Type B pancreatic cell (in vitro differentiated cells): ENCODE results near the gene BTN3A1. TPM values are rescaled to one million over a fixed set of nuclear protein-coding genes. Genes with fewer than 3 reads are reported as not detected.

Experiments used
- DNase-seq: peaks from one replicate; pipeline ENCODE4 v3.0.0; 2021; ENCODE audit warnings: mixed read lengths; ENCODE audit not compliant: unreplicated experiment; ENCODE audit errors: extremely low spot score
- H3K27ac Mint-ChIP-seq: 2 replicates; pipeline ENCODE4 v1.8.0; 2021; ENCODE audit warnings: mild to moderate bottlenecking, mixed read lengths
- H3K27me3 Mint-ChIP-seq: 2 replicates; pipeline ENCODE4 v1.8.0; 2021; ENCODE audit warnings: mixed read lengths
- H3K36me3 Mint-ChIP-seq: 2 replicates; pipeline ENCODE4 v1.8.0; 2021; ENCODE audit warnings: mixed read lengths
- H3K4me1 Mint-ChIP-seq: one replicate; pipeline ENCODE4 v1.8.0; 2021; ENCODE audit warnings: mixed read lengths; ENCODE audit not compliant: unreplicated experiment
- H3K4me3 Mint-ChIP-seq: 2 replicates; pipeline ENCODE4 v1.8.0; 2021; ENCODE audit warnings: mild to moderate bottlenecking, mixed read lengths
- H3K9me3 Mint-ChIP-seq: 2 replicates; pipeline ENCODE4 v1.8.0; 2021; ENCODE audit warnings: mixed read lengths
- CTCF ChIP-seq: fragments of 200-600 bp; sonication (generic); conservative IDR thresholded peaks from 2 replicates; pipeline ENCODE4 v1.5.0; 2021; ENCODE audit warnings: antibody characterized with exemption, mild to moderate bottlenecking
- total RNA-seq: library from RNA; stranded (reverse); gene quantifications from 2 replicates; pipeline ENCODE4 v1.2.1, GENCODE V29; 2021; ENCODE audit warnings: low replicate concordance

Gene BTN3A1
- total RNA-seq, 1 donor from 2014 or later, result 19.6 TPM

GRCh38 chr6:26438000-26438399 lies 35.9 kb downstream of the BTN3A1 start:
- DNase-seq, result no peak
- Mint-ChIP-seq H3K27ac (no peak overlapping the region), H3K4me1 (no peaks in the 10 kb centered on the region), H3K36me3 (peaks cover 16% of the 10 kb centered on the region), H3K27me3 (no peaks in the 10 kb centered on the region), H3K4me3 (no peak overlapping the region), H3K9me3 (peaks cover 8% of the 10 kb centered on the region)
- no peak for TF ChIP-seq CTCF

- peak overlapping the region; percentile 67 for H3K4me3 Mint-ChIP-seq
- no peak overlapping the region for H3K27ac Mint-ChIP-seq
- no peak for TF ChIP-seq CTCF
- peaks cover 10% of the 10 kb centered on the region for H3K36me3 Mint-ChIP-seq
- H3K4me1 Mint-ChIP-seq, result peaks cover under 1% of the 10 kb centered on the region
- H3K27me3 Mint-ChIP-seq, result peaks cover 2% of the 10 kb centered on the region
- H3K9me3 Mint-ChIP-seq, result peaks cover 1% of the 10 kb centered on the region
- no peak for DNase-seq
Observed at GRCh38 chr6:26439151-26440125, 37.4 kb downstream of the BTN3A1 start.

- peaks cover 7% of the 10 kb centered on the region for H3K27me3 Mint-ChIP-seq
- H3K9me3 Mint-ChIP-seq, result no peaks in the 10 kb centered on the region
- H3K27ac Mint-ChIP-seq, result no peak overlapping the region
Observed at GRCh38 chr6:26440977-26441358, 38.9 kb downstream of the BTN3A1 start.

GRCh38 chr6:26441977-26442376 lies 39.9 kb downstream of the BTN3A1 start:
- TF ChIP-seq CTCF, result no peak
- Mint-ChIP-seq H3K36me3 (no peaks in the 10 kb centered on the region), H3K27me3 (peaks cover 7% of the 10 kb centered on the region), H3K4me1 (peaks cover 8% of the 10 kb centered on the region), H3K9me3 (no peaks in the 10 kb centered on the region), H3K27ac (no peak overlapping the region), H3K4me3 (no peak overlapping the region)
- no peak for DNase-seq

More at GRCh38 chr6:26440977-26441358, 38.9 kb downstream of the BTN3A1 start:
- H3K36me3 Mint-ChIP-seq, result peaks cover 7% of the 10 kb centered on the region
- DNase-seq, result no peak
- H3K4me3 Mint-ChIP-seq, result peak overlapping the region; percentile 67
- peaks cover 8% of the 10 kb centered on the region for H3K4me1 Mint-ChIP-seq
- no peak for TF ChIP-seq CTCF

GRCh38 chr6:26445934-26446667 lies 44.0 kb downstream of the BTN3A1 start:
- peaks cover 8% of the 10 kb centered on the region for H3K4me1 Mint-ChIP-seq
- DNase-seq, result no peak
- TF ChIP-seq CTCF, result no peak

More at GRCh38 chr6:26445934-26446667, 44.0 kb downstream of the BTN3A1 start:
- Mint-ChIP-seq H3K27ac (no peak overlapping the region), H3K9me3 (no peaks in the 10 kb centered on the region), H3K4me3 (no peak overlapping the region), H3K27me3 (peaks cover 7% of the 10 kb centered on the region), H3K36me3 (no peaks in the 10 kb centered on the region)
